Measurements from ENCODE around the gene PRELID3B. TPM values are rescaled to one million over a fixed set of nuclear protein-coding genes. Genes with fewer than 3 reads are reported as not detected.

PRELID3B gene
- total and polyA plus RNA-seq, 2 of the 8 experiments (the other 6 are each of a cell fraction or from before 2014, with no cell fraction given): 8.1 to 50.5 TPM

DNA sequence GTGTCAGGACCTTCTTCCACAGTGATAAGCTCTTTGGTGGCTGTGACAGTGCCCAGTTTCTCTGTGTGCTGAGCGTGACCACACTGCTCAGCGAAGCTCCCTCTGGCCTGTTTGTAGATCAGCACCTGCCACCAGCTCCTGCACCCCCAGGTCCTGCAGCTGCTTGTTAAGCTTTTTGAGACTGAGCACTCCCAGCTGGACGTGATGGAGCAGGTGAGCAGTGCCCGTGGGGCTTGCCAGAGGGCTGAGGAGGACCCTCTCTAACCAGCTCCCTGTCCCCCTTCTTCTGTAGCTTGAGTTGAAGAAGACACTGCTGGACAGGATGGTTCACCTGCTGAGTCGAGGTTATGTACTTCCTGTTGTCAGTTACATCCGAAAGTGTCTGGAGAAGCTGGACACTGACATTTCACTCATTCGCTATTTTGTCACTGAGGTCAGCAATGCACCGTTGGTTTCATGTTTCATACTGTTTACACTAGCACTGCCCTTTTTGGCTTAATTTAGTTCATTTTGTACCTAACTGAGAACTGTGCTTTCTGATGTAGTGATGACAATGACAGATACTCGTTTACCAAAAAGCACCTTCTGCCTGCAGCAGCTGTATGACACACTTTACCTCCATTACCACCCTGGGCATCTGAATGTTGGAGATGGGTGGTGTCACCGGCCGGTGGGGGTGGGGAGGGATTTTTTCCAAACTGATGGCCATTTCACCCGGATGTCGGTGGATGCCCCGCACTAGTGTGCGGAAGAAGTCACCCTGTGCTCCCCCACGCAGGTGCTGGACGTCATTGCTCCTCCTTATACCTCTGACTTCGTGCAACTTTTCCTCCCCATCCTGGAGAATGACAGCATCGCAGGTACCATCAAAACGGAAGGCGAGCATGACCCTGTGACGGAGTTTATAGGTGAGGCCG lies 49.0 kb downstream of the PRELID3B start:
- Histone ChIP-seq H4K20me1 (replicated peaks in 1 of 2; ENCODE audit: control insufficient read depth in 1 of 2, insufficient read depth in 2 of 2, low read length in 2 of 2) (peaks cover 0 to 6% of the 10 kb centered on the region in 2 experiments), H3K27ac (ENCODE audit: low read depth, low read length) (no peak overlapping the region), H2BK5ac (ENCODE audit: low read depth, low read length) (no peak overlapping the region), H3K4me3 (ENCODE audit: extremely low read depth in 1 of 4, insufficient read depth in 2 of 4, low read depth in 3 of 4, low read length in 4 of 4) (no peak overlapping the region), H3K4me1 (replicated peaks in 1 of 4; ENCODE audit: control insufficient read depth in 3 of 4, insufficient read depth in 4 of 4, low read length in 3 of 4) (no peaks in the 10 kb centered on the region), H3K23me2 (ENCODE audit: low read depth, low read length) (no peaks in the 10 kb centered on the region), H3K79me1 (ENCODE audit: low read depth, low read length) (no peaks in the 10 kb centered on the region), H2BK12ac (ENCODE audit: low read depth, low read length) (no peak overlapping the region), H2AK5ac (ENCODE audit: low read depth, low read length) (no peak overlapping the region), H2BK20ac (ENCODE audit: low read length) (no peak overlapping the region), H3K36me3 (ENCODE audit: control insufficient read depth in 2 of 4, insufficient read depth in 4 of 4, low read length in 3 of 4) (peaks cover 24 to 74% (median 58%) of the 10 kb centered on the region in 4 experiments), H4K8ac (ENCODE audit: extremely low read depth, insufficient read depth, low read length) (no peak overlapping the region), H3K23ac (ENCODE audit: insufficient read length) (no peak overlapping the region), H3K27me3 (replicated peaks in 1 of 4; ENCODE audit: control insufficient read depth in 3 of 4, extremely low read depth in 1 of 4, insufficient read depth in 3 of 4, low read length in 3 of 4) (no peaks in the 10 kb centered on the region), H2BK15ac (ENCODE audit: low read length) (no peak overlapping the region), H4K5ac (ENCODE audit: insufficient read length, low read depth, low read length) (no peak overlapping the region), H3K79me2 (ENCODE audit: control insufficient read depth in 1 of 2, insufficient read depth in 2 of 2, low read length in 2 of 2) (no peaks in the 10 kb centered on the region), H3K14ac (ENCODE audit: insufficient read length) (no peak overlapping the region), H4K91ac (replicated peaks; ENCODE audit: insufficient read length, low read length) (no peak overlapping the region), H3K4me2 (ENCODE audit: insufficient read depth in 1 of 2, low read depth in 2 of 2, low read length in 2 of 2) (no peak overlapping the region), H3K9ac (replicated peaks in 1 of 4; ENCODE audit: extremely low read depth in 1 of 4, low read depth in 3 of 4, low read length in 3 of 4) (no peak overlapping the region), H2BK120ac (replicated peaks; ENCODE audit: low read depth, low read length) (no peak overlapping the region), H2AFZ (ENCODE audit: low read length) (no peak overlapping the region), H3K56ac (replicated peaks; ENCODE audit: insufficient read length, low read depth, low read length) (no peak overlapping the region), H3K9me3 (ENCODE audit: insufficient read depth in 2 of 2, low read depth in 1 of 2, low read length in 1 of 2) (no peaks in the 10 kb centered on the region), H3K4ac (replicated peaks; ENCODE audit: insufficient read length, low read depth, low read length) (no peak overlapping the region), H3K18ac (ENCODE audit: extremely low read depth, low read length) (no peak overlapping the region)
- no peak for FAIRE-seq
- DNase-seq (ENCODE audit: low read depth in 1 of 2, low spot score in 2 of 2): no peak
- WGBS, 2 experiments (ENCODE audit: extremely low coverage in 1 of 2, insufficient coverage in 1 of 2, insufficient read length in 1 of 2, insufficient replicate concordance in 2 of 2, low coverage in 1 of 2, low lambda C conversion rate in 2 of 2, missing lambda C conversion rate in 1 of 2): 88% methylated on average over 23 of the region's 23 CpGs; no CpG with 5 or more reads in 1 of the 2 experiments
- ChIA-PET POLR2A (ENCODE audit: partially characterized antibody) (interaction anchor here (0.7 to 1.8 kb wide), 5 partner anchors 9 to 90 kb away, joined by 3 to 6 read pairs (median 3); partner anchors contain the start of gene ATP5F1E), CTCF (ENCODE audit: partially characterized antibody) (interaction anchor here (0.7 to 1.1 kb wide), 6 partner anchors 38 to 1420 kb away, joined by 3 to 5 read pairs (median 3); partner anchors contain the start of gene ATP5F1E)
- no peak for TF ChIP-seq SP4 (IDR thresholded peaks at IDR 0.05; ENCODE audit: low read length)
- TF ChIP-seq KDM4A (IDR thresholded peaks at IDR 0.05; ENCODE audit: low read depth, low read length, severe bottlenecking): no peak
- TF ChIP-seq HDAC6 (IDR thresholded peaks at IDR 0.05; ENCODE audit: low read depth, low read length): no peak
- TF ChIP-seq FOSL1 (IDR thresholded peaks at IDR 0.05; ENCODE audit: insufficient read depth, low read depth, low read length): no peak
- no peak for TF ChIP-seq EP300 (IDR thresholded peaks at IDR 0.05; ENCODE audit: borderline replicate concordance in 1 of 2, low read depth in 2 of 2, low read length in 2 of 2)
- no peak for TF ChIP-seq RFX5 (IDR thresholded peaks at IDR 0.05; ENCODE audit: borderline replicate concordance, low read depth, low read length)
- no peak for TF ChIP-seq TEAD4 (IDR thresholded peaks at IDR 0.05; ENCODE audit: low read depth, low read length)
- TF ChIP-seq JUN (IDR thresholded peaks at IDR 0.05; ENCODE audit: low read depth, low read length): no peak
- TF ChIP-seq RXRA (IDR thresholded peaks at IDR 0.05; ENCODE audit: insufficient read depth, low read depth, low read length): no peak
- no peak for TF ChIP-seq HDAC2 (IDR thresholded peaks at IDR 0.05; ENCODE audit: borderline replicate concordance in 1 of 2, low read depth in 2 of 2, low read length in 2 of 2)
- no peak for TF ChIP-seq KDM5A (IDR thresholded peaks at IDR 0.05; ENCODE audit: low read length)
- no peak for TF ChIP-seq SP1 (IDR thresholded peaks at IDR 0.05; ENCODE audit: low read depth, low read length)
